Upper lobe of left lung (tissue), 6 donors: ENCODE measurements around the gene WNT2B. TPM values are rescaled to one million over a fixed set of nuclear protein-coding genes. Genes with fewer than 3 reads are reported as not detected.

ENCODE experiments used
- ATAC-seq, 2 donors: fragments of 200-7000 bp; cut with Tn5 transposase; one replicate each; pipeline ENCODE4 v1.9.1; 2022; ENCODE audit warnings: mild to moderate bottlenecking in 2 of 2, moderate library complexity in 2 of 2; ENCODE audit not compliant: low FRiP score in 2 of 2
- DNase-seq, 2 donors: peaks; one replicate each; pipeline ENCODE4 v3.0.0-alpha.2; 2019 to 2020
- H3K27ac ChIP-seq, 4 donors: fragments of 200-600 bp; sonication (generic); one replicate each; pipeline ENCODE4 v1.5.1; 2016 to 2019
- H3K27me3 ChIP-seq, 4 donors: fragments of 200-600 bp; sonication (generic); one replicate each; pipeline ENCODE4 v1.5.1; 2017 to 2019
- H3K36me3 ChIP-seq, 4 donors: fragments of 200-600 bp; sonication (generic); one replicate each; pipeline ENCODE4 v1.5.1; 2016 to 2019
- H3K4me1 ChIP-seq, 4 donors: fragments of 200-600 bp; sonication (generic); one replicate each; pipeline ENCODE4 v1.5.1; 2018 to 2019
- H3K4me3 ChIP-seq, 4 donors: fragments of 200-600 bp; sonication (generic); one replicate each; pipeline ENCODE4 v1.5.1; 2017 to 2019; ENCODE audit warnings: mild to moderate bottlenecking in 2 of 4, moderate library complexity in 1 of 4
- H3K9me3 ChIP-seq, 4 donors: fragments of 200-600 bp; sonication (generic); one replicate each; pipeline ENCODE4 v1.5.1; 2018 to 2019
- CTCF ChIP-seq, 6 experiments: fragments of 450-650 bp in 4 of 6; fragments of 200-600 bp in 2 of 6; sonication (generic) in 2 of 6; IDR thresholded peaks; one replicate each; pipeline ENCODE4 v1.5.1; 2016 to 2019; ENCODE audit warnings: antibody characterized with exemption in 6 of 6
- EP300 ChIP-seq, 4 donors: sonication (generic); formaldehyde crosslinking; IDR thresholded peaks; one replicate each; pipeline ENCODE4 v1.5.1; 2017; ENCODE audit warnings: antibody characterized with exemption in 4 of 4, control low read depth in 2 of 4
- POLR2A ChIP-seq, 4 donors: fragments of 450-650 bp; IDR thresholded peaks; one replicate each; pipeline ENCODE4 v1.5.1; 2016 to 2017; ENCODE audit warnings: antibody characterized with exemption in 4 of 4, mild to moderate bottlenecking in 2 of 4
- POLR2AphosphoS5 ChIP-seq, 2 donors: sonication (generic); formaldehyde crosslinking; IDR thresholded peaks; one replicate each; pipeline ENCODE4 v1.5.1; 2017; ENCODE audit warnings: antibody characterized with exemption in 2 of 2
- WGBS, 2 donors: methylation state at CpG; one replicate each; pipeline ENCODE4 v1.1.5; 2017 to 2018; 5-methylcytosine and 5-hydroxymethylcytosine counted together
- total RNA-seq, 6 donors: library from RNA; depleted of rRNA in 4 of 6; stranded (reverse); fragments of >200 nt in 4 of 6; gene quantifications; one replicate each; pipeline versions ENCODE4 v1.1.0 to v1.2.1, GENCODE V29; 2016 to 2021
- donor health status: DM: no; HTN: no; CAD: no; lungs with moderate emphysema.
- donor health status: DM: no; HTN: yes; CAD: no; lungs with severe emphysema.

The WNT2B gene
- total RNA-seq, 6 donors from 2014 or later, result 4.5 to 19.9 (median 9.5) TPM

GRCh38 chr1:112504001-112504660 is 4.6 kb upstream of the WNT2B start:
- 86 to 91% methylated on average over 11 of the region's 11 CpGs for WGBS, 2 donors
- Histone ChIP-seq H3K9me3 (no peaks in the 10 kb centered on the region), H3K27ac (no peak overlapping the region), H3K36me3 (no peaks in the 10 kb centered on the region), H3K27me3 (peaks cover 0 to 20% (median under 1%) of the 10 kb centered on the region in 4 donors), H3K4me3 (no peak overlapping the region), H3K4me1 (peaks cover 21 to 32% (median 28%) of the 10 kb centered on the region in 4 donors)
- TF ChIP-seq CTCF (IDR thresholded peaks at IDR 0.05) (no peak), POLR2A (IDR thresholded peaks at IDR 0.05) (no peak), EP300 (IDR thresholded peaks at IDR 0.05) (no peak), POLR2AphosphoS5 (IDR thresholded peaks at IDR 0.05) (no peak)
- ATAC-seq (no peak), DNase-seq (peak in 1 of 2 donors; percentile 79)

GRCh38 chr1:112504661-112505399 is 3.9 kb upstream of the WNT2B start:
- 60 to 71% methylated on average over 6 of the region's 6 CpGs for WGBS, 2 donors
- DNase-seq (no peak), ATAC-seq (no peak)
- TF ChIP-seq POLR2A (IDR thresholded peaks at IDR 0.05), result no peak
- no peak for TF ChIP-seq EP300 (IDR thresholded peaks at IDR 0.05)
- no peak for TF ChIP-seq POLR2AphosphoS5 (IDR thresholded peaks at IDR 0.05)
- no peak for TF ChIP-seq CTCF (IDR thresholded peaks at IDR 0.05)
- Histone ChIP-seq H3K4me3 (no peak overlapping the region), H3K4me1 (peaks cover 21 to 38% (median 30%) of the 10 kb centered on the region in 4 donors), H3K36me3 (no peaks in the 10 kb centered on the region), H3K27ac (no peak overlapping the region), H3K27me3 (peaks cover 0 to 26% (median 2%) of the 10 kb centered on the region in 4 donors), H3K9me3 (no peaks in the 10 kb centered on the region)

DNA sequence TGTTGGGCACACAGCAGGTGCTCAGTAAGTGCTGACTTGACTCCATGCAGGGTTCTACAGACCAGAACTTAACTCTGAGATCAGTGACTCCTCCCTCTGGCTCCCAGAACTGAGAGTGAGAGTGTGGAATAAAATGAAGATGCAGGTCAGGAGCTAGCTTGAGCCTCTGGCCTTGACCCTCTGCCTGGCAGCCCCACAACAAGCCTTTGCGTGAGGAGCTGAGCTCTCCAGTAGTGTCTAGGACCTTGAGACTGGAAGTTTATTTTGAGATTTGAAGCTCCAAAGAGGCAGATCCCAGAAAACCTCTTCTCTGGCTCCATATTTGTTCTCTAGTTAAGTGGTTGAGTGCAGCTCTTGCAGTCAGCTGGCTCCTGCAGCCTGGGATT is 3.4 kb upstream of the WNT2B start:
- DNase-seq (no peak), ATAC-seq (no peak)
- peaks cover 0 to 26% (median 2%) of the 10 kb centered on the region in 4 donors for H3K27me3 ChIP-seq
- H3K27ac ChIP-seq, result no peak overlapping the region
- WGBS, 2 donors, result 60% methylated on average over 1 of the region's 1 CpG; no CpG with 5 or more reads in 1 of the 2 donors
- H3K9me3 ChIP-seq, result no peaks in the 10 kb centered on the region
- no peaks in the 10 kb centered on the region for H3K36me3 ChIP-seq
- H3K4me1 ChIP-seq, result peaks cover 21 to 38% (median 30%) of the 10 kb centered on the region in 4 donors
- no peak overlapping the region for H3K4me3 ChIP-seq
- no peak for TF ChIP-seq POLR2A (IDR thresholded peaks at IDR 0.05)
- no peak for TF ChIP-seq CTCF (IDR thresholded peaks at IDR 0.05)
- TF ChIP-seq POLR2AphosphoS5 (IDR thresholded peaks at IDR 0.05), result no peak
- no peak for TF ChIP-seq EP300 (IDR thresholded peaks at IDR 0.05)

DNA sequence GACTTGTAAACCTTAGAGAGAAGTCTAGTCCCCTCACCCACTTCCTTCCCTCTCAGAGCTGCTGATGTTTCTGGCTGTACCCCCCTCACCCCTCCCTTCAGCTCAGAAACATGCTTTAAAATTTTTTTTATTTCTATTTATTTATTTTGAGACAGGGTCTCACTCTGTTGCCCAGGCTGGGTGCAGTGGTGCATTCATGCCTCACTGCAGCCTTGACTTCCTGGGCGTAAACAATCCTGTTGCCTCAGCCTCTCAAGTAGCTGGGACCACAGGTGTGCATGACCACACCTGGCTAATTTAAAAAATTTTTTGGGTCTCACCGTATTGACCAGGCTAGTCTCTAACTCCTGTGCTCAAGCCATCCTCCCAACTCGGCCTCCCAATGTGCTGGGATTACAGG is 2.9 kb upstream of the WNT2B start:
- H3K4me1 ChIP-seq, result peaks cover 21 to 38% (median 30%) of the 10 kb centered on the region in 4 donors
- WGBS, 2 donors, result 96 to 98% methylated on average over 3 of the region's 3 CpGs
- ATAC-seq (no peak), DNase-seq (no peak)
- H3K27ac ChIP-seq, result no peak overlapping the region
- H3K36me3 ChIP-seq, result no peaks in the 10 kb centered on the region
- no peaks in the 10 kb centered on the region for H3K9me3 ChIP-seq
- H3K27me3 ChIP-seq, result peaks cover 0 to 26% (median 2%) of the 10 kb centered on the region in 4 donors
- TF ChIP-seq POLR2AphosphoS5 (IDR thresholded peaks at IDR 0.05), result no peak
- no peak for TF ChIP-seq CTCF (IDR thresholded peaks at IDR 0.05)
- no peak for TF ChIP-seq POLR2A (IDR thresholded peaks at IDR 0.05)
- no peak for TF ChIP-seq EP300 (IDR thresholded peaks at IDR 0.05)
- H3K4me3 ChIP-seq, result no peak overlapping the region
